LNCAP (cell line): ENCODE data around the gene WWOX.

Experiments used
- TF ChIP-seq, protein P1 (sequence below): fragments of 450-650 bp; IDR thresholded peaks from 2 replicates; pipeline ENCODE4 v1.5.1; 2017; ENCODE audit warnings: mild to moderate bottlenecking

Gene WWOX

DNA sequence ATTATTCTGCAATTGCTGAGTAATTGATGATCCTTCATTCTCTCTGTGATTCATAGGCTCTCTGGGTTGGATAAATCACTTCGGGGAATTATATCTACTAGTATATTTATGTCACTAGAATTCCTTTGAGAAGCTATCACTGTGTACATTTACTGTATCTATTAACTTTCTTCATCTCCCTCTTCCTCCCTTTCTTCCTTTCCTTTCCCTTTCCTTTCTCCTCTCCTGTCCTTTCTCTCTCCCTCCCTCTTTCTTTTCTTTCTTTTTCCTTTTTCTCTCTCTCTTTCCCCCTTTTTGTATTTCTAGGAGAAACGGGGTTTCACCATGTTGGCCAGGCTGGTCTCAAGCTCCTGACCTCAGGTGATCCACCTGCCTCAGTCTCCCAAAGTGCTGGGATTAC lies 711.8 kb downstream of the WWOX start:
- TF ChIP-seq, protein P1, sequence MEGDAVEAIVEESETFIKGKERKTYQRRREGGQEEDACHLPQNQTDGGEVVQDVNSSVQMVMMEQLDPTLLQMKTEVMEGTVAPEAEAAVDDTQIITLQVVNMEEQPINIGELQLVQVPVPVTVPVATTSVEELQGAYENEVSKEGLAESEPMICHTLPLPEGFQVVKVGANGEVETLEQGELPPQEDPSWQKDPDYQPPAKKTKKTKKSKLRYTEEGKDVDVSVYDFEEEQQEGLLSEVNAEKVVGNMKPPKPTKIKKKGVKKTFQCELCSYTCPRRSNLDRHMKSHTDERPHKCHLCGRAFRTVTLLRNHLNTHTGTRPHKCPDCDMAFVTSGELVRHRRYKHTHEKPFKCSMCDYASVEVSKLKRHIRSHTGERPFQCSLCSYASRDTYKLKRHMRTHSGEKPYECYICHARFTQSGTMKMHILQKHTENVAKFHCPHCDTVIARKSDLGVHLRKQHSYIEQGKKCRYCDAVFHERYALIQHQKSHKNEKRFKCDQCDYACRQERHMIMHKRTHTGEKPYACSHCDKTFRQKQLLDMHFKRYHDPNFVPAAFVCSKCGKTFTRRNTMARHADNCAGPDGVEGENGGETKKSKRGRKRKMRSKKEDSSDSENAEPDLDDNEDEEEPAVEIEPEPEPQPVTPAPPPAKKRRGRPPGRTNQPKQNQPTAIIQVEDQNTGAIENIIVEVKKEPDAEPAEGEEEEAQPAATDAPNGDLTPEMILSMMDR: no peak

DNA sequence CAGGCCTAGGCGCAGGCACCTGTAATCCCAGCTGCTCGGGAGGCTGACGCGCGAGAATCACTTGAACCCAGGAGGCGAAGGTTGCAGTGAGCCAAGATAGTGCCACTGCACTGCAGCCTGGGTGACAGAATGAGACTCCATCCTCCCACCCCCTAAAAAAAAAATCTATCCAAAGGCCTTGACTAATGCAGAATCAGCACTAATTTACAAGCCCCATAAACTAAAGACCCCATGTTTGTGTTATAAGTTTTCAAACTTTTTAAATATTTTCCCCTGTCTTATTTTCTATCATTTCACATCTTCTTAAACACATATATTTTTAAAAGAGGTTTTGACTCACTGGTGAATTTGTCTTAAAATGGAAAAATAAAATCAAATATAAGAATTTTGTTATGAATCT lies 713.1 kb downstream of the WWOX start:
- TF ChIP-seq, protein P1: no peak

DNA sequence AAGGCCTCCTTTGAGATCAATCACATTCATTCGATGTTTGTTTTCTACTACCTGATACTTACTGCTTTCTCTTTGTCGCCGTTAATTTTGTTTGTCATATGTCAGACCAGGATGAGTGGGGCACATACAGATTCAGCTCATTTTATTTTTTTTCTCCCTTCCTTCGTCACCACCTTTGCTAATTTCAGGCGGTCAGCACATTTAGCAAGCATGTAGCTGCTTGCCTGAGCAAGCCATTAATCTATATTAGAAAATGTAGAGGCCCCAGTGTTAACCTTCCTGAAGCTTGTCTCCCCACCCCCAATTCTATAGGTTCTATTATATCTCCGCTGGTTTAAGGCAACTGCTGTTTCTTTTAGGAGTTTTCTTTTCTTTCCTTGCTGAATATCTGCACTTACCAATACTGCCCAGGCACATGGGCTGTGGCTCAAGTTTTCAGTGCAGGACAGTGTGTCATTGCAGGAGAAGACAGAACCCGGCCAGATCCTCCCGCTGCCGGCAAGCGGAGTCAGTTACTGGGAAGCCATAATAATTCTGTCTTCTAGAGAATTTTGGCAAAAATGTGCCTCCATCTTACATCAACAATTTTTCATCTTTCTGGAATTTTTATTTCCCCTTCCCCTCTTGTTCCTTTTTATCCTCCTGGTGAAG lies 714.3 kb downstream of the WWOX start:
- TF ChIP-seq, protein P1: no peak

DNA sequence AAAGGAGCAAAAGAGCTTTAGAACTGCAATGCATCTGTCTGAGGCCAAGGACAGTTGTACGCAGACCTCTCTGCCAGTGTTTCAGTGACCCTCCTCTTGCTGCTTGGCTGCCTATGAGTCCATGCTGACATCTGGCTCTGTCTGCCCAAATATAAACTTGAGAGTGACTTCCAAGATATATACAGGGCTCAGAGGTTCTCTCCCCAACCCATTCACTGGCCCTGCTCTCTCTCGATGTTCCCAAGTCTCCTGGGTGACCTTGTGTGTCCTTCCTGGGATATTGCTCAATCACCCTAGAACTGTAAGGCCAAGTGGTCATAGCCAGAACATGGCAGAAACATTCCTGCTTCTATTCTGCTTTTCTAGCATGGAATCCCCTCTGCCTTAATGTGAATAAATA lies 716.3 kb downstream of the WWOX start:
- TF ChIP-seq, protein P1: no peak

DNA sequence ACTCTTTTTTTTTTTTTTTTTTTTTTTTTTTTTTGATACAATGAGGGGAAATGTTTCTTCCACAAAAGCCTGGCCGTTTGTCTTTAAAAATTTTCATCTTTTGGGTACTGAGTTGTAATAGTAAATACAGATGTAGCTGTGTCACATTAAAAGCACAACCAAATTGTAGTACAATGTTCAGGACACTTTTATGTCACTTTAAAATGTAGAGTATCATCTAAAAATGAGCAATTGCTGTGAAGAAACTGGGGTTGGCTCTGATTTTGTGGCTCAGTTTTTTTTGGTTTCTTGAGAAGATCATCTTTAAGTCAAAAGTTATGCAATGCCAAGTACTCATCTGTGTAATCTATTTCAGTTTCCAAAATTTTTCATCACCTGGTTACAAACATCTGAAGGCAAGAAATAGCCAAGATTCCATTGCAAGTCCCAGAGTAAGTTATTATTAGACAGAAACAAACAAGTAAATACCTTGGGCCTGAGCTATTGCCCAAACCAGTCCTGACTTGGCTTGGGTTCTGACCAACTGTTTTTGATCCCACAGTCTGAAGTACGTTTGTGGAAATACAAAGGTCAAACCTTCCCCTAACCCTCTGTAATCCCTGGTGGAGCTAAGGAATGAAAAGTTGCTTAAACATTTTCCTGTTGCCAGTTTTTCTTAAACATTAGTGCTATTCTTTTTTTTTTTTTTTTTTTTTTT lies 717.2 kb downstream of the WWOX start:
- TF ChIP-seq, protein P1: no peak

DNA sequence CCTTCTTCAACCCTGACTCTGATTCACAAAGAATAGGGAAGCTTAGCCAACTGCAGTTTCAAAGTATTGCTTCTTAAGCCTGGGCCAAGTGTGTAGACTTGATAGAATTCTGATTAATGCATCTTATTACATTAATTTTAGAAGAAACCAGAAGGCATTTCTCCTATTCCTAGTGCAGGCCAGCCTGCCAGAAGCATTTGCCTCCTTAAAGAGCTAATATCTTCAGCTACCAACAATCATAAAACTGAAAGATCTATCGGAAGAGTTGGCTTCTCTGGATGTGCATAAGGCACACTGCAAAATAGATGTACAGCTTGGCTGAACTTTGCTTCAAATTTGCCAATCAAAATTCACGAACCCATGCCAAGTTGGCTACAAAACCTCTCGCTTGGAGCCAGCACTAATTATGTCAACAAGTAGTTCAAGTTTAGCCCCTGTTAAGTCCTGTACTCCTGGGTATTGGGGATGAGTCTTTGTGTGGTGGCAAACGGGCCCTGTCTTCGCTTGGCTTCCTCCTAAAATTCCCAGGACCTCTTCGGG lies 717.8 kb downstream of the WWOX start:
- TF ChIP-seq, protein P1: no peak

DNA sequence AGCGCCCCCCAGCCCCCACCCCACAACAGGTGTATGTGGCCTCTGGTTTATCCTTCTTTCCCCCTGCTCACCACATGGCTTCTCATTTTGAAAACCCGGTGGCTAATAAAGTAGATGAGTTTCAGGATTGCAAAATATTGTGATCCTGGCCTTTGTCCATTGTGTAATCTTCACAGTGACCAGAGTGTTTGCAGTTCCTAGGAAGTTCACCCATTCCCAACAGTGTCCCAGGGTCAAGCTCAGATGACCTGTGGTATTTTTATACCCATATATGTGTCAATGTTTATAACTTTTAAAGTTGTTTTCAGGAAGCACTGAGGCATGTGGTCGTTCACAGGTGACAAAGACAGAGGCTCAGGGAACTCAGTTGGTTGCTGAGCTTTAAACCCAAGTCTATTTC lies 721.9 kb downstream of the WWOX start:
- TF ChIP-seq, protein P1: no peak
